NT2/D1 (cell line): ENCODE data around the gene SARDH.

Experiments
- SUZ12 ChIP-seq: IDR thresholded peaks from 2 replicates; pipeline ENCODE4 v1.6.1; 2011; ENCODE audit not compliant: insufficient read length, insufficient read depth; ENCODE audit errors: extremely low read depth
- YY1 ChIP-seq: IDR thresholded peaks from 2 replicates; pipeline ENCODE4 v1.6.1; 2011; ENCODE audit not compliant: insufficient read length, insufficient read depth
- ZNF274 ChIP-seq: IDR thresholded peaks from 2 replicates; pipeline ENCODE4 v1.6.1; 2011; ENCODE audit warnings: mild to moderate bottlenecking, low read depth, low read length

DNA sequence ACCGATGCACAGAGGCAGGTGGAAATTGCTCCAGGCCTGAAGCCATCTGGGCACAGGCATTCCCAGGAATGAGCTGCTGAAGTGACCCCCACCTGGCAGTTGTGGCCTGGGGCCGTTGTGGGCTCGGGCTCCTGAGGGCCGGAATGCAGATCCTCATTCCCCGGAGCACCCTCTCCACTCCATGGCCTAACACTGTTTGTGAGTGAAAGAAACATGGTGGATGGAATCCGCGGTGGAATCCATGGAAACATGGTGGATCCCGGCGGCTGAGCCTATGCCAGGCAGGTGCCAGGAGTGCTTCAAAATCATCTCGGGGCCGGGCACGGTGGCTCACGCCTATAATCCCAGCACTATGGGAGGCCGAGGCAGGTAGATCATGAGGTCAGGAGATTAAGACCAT, 3.6 kb upstream of the SARDH start:
- no peak for TF ChIP-seq ZNF274
- no peak for TF ChIP-seq YY1
- TF ChIP-seq SUZ12: no peak
